AG20443 (cell line): ENCODE results near the gene GPN2.

Source experiments
- DNase-seq: peaks from one replicate; pipeline ENCODE4 v3.0.0; 2012; ENCODE audit warnings: low spot score, mixed read lengths

The GPN2 gene

DNA sequence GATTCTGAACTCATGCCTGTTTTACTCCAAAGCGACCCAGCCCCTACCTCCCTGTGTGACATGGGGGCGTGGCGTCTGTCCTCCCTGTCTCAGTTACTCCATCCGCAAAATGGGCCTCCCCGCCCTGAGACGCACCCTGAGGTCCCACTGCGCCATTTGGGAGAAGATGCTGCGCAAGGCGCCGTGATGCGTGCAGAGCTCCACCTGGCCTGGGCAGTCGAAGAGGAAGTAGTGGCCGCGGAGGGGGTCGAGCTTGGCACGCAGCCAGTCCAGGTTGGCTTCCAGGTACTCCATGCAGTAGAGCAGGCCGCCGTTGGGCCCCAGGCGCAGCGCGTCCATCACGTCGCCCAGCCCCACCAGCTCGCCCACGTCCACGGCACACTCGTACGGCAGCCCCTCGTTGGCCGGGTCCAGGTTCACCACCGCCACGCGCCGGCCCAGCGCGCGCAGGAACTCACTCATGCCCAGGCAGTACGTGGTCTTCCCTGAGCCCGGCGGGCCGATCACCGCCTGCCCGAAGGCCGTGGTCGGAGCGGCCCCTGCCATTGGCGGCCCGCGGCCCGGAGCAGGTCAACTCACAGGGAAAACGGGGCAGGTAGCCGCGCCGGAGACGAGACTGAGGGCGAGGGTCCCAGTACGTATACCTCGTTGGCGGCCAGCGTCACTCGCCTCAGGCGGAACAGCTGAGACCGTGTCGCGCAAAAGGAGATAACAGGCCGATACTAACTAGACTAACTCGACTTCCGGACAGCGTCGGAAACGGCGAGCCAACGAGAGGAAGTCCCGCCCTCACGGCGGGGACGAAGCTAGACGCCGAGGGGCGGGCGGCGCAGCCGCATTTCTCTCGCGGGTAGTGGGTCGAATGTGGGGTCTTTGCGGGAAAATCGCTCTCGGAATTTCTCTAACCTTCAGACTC is at the start of gene GPN2:
GPN2 (minus strand) TSS at position 733 of the 916 bp plus-strand sequence; CDS start at position 546, 187 bp downstream.
- DNase-seq: peak; percentile 93

DNA sequence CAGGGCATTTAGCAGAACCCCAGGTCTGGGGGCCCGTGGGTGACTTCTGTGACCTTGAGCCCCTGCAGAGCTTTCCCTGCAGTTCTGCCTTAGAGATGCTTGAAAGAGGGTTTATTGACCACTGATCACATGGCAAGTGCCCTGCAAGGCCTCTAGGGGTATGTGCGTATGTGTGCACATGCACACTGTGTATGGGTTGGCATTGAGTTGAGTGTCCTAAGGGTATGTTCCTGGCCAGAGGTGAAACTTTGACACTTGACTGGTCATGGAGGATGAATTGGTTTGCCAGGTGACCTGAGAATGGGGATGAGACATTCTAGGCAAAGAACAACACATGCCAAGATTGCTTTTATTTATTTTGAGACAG is 48.6 kb upstream of the GPN2 start:
- no peak for DNase-seq

DNA sequence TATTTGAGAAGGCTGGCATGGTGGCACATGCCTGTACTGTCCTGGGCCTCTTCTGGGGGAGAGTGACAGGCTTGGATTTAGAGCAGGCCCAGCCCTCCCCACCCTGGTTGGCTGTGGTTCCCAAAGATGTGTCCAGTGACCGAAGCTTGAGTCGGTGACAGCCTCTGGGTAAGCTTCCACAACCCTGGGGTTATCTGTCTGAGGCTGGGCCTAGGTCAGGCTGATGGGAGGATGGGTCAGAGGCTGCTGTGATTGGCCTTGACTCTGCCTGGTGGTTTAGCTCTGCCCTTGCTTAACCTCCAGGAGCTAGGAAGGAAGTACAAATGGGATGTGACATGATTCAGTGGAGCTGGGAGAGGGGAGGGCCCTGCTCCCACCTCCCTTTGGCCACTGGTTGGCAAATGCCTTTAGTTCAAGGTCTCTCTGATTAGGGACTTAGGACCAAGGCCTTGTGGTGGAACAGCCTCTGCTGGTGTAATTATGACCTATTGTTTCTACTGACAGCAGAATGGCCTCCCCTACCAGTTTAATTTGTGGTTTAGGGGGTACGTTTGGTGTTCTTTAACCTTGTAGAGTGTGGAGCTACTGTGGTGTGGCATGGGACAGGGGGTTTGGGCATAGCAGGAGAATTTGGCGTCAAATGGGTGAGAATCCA is 48.0 kb upstream of the GPN2 start:
- no peak for DNase-seq

DNA sequence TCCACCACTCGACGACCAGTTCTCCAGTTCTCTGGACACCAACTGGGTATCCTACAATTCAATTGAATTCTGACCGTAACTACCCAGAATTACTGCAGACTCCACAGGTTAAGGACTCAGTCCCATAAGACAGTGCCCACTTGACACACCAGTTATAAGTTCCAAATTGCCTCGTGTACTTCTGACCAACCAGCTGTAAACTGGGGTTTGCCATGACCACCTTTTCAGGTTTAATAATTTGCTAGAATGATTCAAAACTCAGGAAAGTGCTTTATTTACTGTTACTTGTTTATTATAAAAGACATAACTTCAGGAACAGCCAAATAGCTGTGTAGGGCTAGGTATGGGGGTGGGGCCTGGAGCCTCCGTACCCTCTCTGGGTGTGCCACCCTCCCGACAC is 46.7 kb upstream of the GPN2 start:
- no peak for DNase-seq

DNA sequence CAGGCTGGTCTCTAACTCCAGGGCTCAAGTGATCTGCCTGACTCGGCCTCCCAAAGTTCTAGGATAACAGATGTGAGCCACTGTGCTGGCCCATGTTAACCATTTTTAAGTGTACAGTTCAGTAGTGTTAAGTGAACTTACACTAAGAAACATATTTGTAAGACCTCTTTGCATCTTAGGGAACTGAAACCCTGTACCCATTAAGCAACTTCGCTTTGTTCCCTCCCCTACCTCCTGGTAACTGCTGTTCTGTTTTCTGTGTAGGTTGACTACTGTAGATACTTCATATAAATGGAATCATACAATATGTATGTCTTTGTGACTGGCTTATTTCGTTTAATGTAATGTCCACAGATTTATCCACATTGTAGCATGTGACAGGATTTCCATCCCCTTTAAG is 42.4 kb upstream of the GPN2 start:
- DNase-seq: no peak

DNA sequence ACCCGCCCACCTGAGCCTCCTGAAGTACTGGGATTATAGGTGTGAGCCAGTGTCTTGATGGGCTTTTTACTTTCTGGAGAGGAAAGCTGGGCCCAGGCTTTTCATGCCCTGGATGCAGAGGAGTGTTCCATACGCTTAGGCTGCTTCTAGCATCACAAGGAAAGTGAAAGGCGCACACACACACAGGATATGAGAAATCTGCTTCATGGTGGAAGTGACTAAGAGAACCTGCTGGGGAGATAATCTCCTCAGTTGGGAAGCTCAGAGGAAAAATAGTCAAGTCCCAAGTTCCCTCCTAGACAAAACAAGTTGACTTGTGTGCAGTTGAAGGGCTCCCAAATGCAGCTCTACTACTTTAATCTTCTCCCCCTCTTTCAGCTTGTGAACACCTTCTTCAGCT is 33.6 kb upstream of the GPN2 start:
- DNase-seq: no peak

DNA sequence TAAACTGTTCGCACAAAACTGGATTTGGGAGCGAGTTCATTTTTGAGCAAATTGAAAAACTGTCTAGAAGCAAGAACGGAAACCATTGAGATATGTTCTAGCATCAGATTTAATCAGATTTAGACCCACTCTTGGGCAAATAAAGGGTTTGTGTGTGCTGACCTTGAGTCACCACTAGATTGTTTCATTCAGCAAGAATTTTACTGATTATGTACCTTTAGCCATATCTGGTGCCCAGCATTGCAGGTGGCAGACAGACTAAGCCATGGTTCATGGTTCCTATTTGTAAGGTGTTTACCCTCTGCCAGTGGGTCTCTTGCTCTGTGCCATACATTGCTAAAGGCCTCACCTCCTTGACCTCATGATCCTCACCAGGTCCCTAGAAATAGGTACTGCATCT is 32.8 kb upstream of the GPN2 start:
- DNase-seq: no peak

DNA sequence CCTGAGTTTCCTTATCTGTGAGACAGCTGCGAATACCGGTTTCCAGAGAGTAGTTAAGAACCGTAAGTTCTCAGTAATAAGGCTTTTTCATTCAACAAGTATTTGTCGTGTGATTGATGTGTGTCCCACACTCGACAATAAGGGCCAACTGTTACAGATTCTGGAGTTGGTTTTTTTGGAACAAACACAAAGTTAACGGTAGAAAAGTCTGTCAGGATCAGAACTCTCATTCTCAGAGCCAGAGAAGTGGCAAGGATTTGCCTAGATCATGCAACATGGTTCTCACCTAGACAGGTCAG is 32.3 kb upstream of the GPN2 start:
- DNase-seq: no peak

DNA sequence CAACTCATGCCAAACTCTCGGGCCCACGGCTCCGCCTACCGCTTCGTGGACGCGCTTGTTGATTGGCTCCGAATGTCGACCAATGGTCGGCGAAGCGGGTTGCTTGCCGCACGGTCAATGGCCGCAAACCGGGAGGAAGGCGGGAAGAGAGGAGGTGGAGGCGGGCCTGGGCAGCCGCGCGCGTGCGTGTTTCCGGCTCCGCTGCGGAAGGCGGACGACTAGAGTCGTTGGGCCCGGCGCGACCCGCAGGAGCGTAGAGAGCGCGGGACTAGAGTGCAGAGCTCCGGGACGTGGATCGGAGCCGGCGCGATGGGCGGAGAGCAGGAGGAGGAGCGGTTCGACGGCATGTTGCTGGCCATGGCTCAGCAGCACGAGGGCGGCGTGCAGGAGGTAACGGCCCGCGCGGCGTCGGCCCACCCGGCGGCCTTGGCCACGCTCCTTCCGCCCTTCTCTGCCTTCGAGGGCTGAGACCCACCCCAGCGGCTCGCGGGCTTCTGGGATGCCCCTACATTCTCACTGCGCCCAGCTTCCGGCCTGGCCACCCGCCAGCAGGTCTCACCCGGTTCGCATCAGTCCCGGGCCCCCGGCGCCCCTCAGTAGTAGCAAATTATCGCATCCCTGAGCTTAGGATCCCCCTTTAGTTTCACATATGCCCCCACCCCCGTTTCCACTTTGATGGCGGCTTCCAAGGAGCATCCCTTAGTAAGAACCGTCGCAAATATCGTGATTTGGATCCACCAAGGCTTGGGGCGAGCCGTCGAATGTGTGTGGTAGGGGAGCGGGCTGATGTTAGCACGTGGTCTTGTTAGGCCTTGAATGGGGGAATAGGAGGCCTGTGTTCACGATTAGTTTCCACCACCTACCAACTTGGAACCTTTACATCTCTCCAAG is 31.7 kb upstream of the GPN2 start, which contains the start of gene NUDC:
NUDC (plus strand) TSS at position 204 of the 891 bp plus-strand sequence; CDS start at position 310, 106 bp downstream.
- peak; percentile 99 for DNase-seq

DNA sequence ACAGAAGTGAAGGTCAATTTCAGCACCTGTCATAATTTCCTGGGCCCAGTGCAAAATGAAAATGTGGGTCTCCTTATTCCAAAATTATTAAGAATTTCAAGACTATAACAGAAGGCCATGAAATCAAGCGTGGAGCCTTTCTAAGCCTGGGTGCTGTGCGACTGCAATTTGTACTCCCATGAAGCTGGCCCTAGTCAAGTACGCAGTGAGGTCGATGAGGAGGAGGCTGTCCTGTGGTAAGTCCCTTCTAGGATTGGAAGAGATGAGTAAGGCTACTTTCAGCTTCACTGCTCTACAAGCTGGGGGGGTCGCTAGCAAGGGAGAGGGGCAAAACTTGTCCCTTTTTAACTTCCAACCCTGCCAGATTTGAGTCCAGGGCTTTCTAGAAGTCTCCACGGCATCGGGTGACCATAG is 31.1 kb upstream of the GPN2 start:
- no peak for DNase-seq

DNA sequence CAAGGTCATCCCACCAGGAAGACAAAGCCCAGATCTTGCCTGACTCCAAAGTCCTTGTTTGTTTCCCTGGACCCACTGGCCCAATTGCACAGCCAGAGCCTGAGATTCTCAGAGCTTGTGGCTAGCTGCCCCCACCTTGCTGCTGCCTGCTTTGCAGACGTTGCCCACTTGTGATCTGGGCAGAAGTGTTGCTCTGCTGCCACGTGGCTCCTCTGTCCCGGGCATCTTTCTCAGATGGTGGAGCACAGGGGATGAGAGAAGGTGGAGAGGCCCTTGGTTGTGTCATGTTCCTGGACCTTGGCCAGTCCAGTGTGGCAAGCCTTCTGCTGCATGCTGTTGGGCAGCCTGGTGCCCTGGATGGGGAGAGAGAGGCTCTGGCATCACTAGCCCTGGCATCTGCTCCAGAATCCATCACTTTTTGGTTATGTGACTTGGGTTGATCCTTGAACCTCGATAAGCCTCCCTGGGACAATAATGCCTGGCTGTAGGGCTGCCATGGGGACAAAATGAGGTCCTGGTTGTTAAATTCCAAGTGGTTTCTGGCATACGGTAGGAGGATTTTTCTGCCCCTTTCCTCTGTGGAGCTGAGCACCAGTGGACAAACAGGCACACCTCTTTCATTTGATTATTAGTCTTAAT is 25.2 kb upstream of the GPN2 start:
- DNase-seq: no peak

DNA sequence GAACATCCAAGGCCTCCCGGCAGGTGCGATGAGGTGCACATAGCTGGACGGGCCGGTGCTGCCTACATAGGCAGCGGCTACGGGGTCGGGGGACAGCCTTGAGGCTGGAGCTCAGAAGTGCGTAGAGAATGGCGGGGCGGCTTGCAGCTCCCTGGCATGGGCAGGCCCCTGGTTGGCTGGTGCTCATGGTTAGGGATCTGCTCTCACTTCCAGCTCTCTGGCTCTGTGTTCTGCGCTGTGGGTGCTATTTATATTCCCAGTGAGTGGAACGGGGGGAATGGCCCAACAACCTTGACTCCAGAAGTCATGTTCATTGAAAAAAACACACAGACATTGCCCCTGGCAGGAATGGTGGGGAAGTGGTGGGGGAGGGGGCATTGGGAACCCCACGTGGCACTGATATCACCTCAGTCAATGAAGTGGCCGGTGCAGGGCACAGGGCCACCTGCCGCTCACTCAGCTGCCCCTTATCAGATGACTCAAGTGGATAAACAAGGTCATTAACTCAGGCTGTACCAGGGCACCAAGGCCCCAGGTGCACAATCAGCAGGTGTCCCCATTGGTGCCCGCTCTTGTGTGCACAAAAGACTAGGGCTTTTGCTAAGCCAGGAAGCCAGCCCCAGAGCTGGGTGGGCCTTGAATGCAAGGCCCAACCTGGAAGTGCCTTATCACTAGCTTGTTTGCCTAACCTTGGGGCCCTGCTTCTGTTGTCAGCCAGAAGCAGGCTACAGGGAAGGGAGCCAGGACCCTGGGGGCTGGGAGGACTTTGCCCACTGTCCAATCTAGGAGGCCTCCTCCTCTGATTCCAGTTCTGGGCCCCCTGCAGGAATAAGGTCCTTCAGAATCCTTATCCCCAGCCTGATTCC is 23.9 kb upstream of the GPN2 start, which contains the start of gene NR0B2:
NR0B2 (minus strand) TSS at position 222 of the 866 bp plus-strand sequence; CDS start at position 187, 35 bp downstream.
- DNase-seq: no peak

DNA sequence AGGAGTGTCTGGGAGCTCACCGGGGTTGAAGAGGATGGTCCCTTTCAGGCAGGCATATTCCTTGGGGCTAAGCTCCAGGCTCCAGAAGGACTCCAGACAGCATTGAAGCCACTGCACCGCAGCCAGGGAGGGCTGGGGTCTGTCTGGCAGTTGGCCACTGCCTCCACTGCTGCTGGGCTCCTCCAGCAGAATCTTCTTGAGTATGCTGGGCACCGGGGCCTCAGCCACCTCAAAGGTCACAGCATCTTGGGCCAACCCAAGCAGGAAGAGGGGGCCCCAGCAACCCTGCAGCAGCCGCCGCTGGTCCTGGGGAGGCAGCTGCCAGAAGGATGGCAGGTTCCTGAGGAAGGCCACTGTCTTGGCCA is 23.3 kb upstream of the GPN2 start:
- no peak for DNase-seq

DNA sequence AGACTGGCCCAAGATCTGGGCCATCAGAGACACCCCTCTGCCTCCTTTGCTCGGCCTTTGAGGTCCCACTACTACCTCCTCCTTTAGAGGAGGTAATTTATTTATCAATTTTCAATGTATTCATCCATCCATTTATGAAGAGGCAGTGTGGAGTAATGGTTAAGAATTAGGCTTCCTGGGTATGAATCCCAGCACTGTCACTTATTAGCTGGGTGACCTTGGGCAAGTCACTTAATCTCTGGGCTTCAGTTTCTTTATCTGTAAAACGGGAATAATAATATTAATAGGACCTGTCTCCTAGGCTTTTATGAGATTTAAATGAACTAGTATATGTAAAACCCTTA is 22.0 kb upstream of the GPN2 start:
- no peak for DNase-seq

DNA sequence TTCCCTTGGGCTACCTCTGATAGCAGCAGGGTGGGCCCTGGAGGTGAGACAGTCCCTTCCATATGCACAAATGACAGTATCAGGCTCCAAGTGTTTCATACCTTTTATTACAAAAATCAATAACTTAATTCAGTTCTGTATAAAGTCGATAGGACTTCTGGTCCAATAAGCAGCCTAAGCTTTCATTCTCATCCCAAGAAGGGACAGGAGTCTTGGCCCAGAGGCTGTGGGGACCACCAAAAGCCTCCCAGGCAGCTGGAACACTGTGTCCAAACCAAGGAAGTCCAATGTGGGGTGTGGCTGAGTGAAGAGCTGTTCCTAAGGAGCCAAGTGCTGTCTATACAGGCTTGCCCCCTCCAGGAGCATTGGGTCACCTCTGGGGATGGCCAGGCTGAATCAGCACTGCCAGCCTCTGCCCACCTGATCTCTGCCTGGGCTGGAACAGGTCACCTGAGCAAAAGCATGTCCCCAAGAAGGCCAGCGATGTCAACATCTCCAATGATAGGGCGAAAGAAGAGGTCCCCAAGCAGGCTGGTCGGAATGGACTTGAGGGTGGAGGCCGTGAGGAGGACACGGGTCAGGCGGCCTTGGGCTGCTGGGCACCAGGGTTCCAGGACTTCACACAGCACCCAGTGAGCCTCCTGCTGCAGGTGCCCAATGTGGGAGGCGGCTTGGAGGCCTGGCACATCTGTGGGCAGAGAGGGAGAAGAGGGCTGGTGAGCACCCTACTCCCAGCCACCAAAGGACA is 21.5 kb upstream of the GPN2 start:
- no peak for DNase-seq

DNA sequence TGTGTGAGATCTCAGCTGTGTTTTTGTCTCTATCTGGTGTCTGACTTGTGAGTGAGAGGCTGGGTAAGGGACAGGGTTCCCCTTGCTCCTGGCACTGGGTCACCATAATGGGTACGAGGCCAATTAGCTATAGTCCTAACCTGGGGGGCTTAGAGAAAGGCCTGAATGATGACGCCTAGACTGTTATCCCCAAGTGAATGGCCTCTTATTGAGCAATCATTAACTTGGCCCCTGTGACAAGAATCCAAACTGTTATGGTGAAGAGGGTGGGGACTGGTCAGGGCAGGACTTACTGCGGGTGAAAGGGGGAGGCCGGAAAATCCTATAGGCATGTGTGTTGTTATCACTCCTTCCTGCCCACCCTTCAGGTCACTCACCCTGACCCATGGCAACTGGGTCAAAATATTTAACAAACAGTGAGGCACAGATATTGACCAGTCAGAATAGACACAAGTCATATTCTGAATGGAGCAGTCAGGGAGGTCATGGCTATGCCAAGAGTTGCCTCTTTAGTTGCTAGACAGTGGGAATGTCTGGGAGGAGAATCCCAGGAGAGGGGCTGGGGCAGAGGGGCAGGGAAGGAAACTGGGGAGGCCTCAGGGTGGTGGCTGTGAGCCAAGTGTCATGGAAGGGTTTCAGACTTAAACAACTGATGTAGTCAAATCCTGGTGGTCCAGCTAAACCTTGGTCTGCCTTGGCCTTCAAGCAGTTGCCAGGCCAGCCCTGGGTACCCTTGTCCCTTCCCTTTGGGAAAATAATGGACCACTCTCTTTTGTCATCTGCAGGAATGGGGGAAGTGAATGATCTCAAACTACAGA is 20.5 kb upstream of the GPN2 start:
- no peak for DNase-seq

DNA sequence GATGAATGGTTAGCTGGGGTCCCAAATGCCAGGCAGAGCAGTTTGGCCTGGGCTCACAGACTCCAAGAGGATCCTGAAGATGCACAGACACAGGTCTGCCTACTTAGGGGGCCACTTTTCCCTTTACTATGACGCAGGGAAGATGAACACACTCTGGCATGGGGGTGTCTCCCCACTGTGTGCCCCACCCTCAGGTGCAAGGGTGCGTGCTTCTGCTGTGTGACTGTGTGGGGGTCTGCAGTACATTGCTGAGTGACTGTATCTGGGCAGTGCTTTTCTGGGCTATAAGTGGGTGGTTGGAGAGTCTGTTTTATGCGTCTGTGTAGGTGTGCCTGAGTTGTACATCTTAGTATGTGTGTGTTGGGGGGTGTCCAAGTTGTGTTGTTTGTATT is 19.9 kb upstream of the GPN2 start:
- no peak for DNase-seq

DNA sequence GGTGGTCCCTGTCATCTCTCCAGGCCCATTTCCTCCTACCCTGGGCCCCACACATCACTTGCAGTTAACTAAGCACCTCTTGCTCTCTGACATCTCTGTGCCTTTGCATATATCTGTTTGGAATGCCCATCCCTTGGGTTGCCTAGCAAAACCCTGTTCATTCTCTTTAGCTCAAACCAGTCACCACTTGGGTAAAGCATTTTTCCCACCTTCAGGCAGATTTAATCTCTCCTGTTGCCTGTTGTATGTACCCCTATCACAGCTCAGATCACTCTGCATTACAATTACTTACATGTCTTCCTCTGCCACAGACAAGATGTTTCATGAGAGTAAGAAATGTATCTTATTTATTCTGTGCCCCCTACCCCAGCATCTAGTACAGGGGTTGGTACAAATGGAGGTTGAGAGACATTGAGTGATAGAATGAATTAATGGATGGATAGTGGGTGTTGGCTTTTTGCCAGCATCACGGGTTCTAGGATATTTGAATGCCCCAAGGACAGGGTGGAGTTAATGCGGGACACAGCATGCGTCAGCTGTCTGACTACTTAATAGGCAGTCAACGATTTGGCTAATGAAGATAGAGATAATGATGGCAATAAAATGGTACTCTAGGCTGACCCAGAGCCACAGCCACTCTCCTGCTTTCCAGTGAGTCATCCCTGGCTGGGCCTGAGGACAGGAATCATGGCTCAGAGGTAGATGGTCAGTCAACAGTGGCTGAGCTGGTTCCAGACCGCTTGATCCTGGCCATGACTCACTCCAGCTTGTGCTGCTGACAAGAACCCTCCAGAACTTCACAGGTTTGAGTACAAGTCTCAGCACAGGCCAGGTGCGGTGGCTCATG is 17.2 kb upstream of the GPN2 start:
- DNase-seq: peak; percentile 92
